Type B pancreatic cell (in vitro differentiated cells): ENCODE data around the gene PLAA. TPM values are rescaled to one million over a fixed set of nuclear protein-coding genes. Genes with fewer than 3 reads are reported as not detected.
A peak's percentile ranks its signal among the peaks of the same experiment; 100 is the strongest.

Experiments used
- DNase-seq: peaks from one replicate; pipeline ENCODE4 v3.0.0; 2021; ENCODE audit warnings: mixed read lengths; ENCODE audit not compliant: unreplicated experiment; ENCODE audit errors: extremely low spot score
- H3K27ac Mint-ChIP-seq: 2 replicates; pipeline ENCODE4 v1.8.0; 2021; ENCODE audit warnings: mild to moderate bottlenecking, mixed read lengths
- H3K27me3 Mint-ChIP-seq: 2 replicates; pipeline ENCODE4 v1.8.0; 2021; ENCODE audit warnings: mixed read lengths
- H3K36me3 Mint-ChIP-seq: 2 replicates; pipeline ENCODE4 v1.8.0; 2021; ENCODE audit warnings: mixed read lengths
- H3K4me1 Mint-ChIP-seq: one replicate; pipeline ENCODE4 v1.8.0; 2021; ENCODE audit warnings: mixed read lengths; ENCODE audit not compliant: unreplicated experiment
- H3K4me3 Mint-ChIP-seq: 2 replicates; pipeline ENCODE4 v1.8.0; 2021; ENCODE audit warnings: mild to moderate bottlenecking, mixed read lengths
- H3K9me3 Mint-ChIP-seq: 2 replicates; pipeline ENCODE4 v1.8.0; 2021; ENCODE audit warnings: mixed read lengths
- CTCF ChIP-seq: fragments of 200-600 bp; sonication (generic); conservative IDR thresholded peaks from 2 replicates; pipeline ENCODE4 v1.5.0; 2021; ENCODE audit warnings: antibody characterized with exemption, mild to moderate bottlenecking
- total RNA-seq: library from RNA; stranded (reverse); gene quantifications from 2 replicates; pipeline ENCODE4 v1.2.1, GENCODE V29; 2021; ENCODE audit warnings: low replicate concordance

The PLAA gene
- total RNA-seq, 1 donor from 2014 or later: 32.5 TPM

- Mint-ChIP-seq H3K27ac (no peak overlapping the region), H3K27me3 (no peaks in the 10 kb centered on the region), H3K4me3 (no peak overlapping the region), H3K36me3 (peaks cover 38% of the 10 kb centered on the region), H3K9me3 (peaks cover 7% of the 10 kb centered on the region), H3K4me1 (peaks cover 14% of the 10 kb centered on the region)
- no peak for TF ChIP-seq CTCF
- no peak for DNase-seq
Measured at GRCh38 chr9:26973989-26974388, 26.9 kb upstream of the PLAA start.

DNA sequence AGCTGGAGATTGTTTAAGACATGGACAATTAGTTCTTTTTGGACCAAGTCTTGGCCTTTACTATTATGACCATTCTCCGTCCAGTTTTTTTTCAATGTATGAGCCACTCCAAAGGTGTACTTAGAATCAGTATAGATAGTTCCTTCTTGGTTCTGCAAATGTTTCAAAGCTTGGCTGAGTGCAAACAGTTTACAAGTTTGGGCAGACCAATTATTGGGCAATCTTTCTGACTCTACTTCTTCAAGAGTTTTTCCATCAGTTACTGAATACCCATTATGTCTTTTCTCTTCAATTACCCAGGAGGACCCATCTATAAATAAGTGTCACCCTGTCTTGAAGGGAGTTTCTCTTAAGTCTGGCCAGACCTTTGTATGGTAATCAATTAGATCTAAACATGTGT is 24.7 kb upstream of the PLAA start:
- H3K36me3 Mint-ChIP-seq: peaks cover 51% of the 10 kb centered on the region
- no peak for TF ChIP-seq CTCF
- no peak for DNase-seq

GRCh38 chr9:26956860-26957233 is 9.8 kb upstream of the PLAA start:
- H3K4me3 Mint-ChIP-seq: peak overlapping the region; percentile 97
- no peak for DNase-seq
- peaks cover 5% of the 10 kb centered on the region for H3K36me3 Mint-ChIP-seq
- H3K27me3 Mint-ChIP-seq: no peaks in the 10 kb centered on the region
- H3K27ac Mint-ChIP-seq: peak overlapping the region; percentile 98
- no peak for TF ChIP-seq CTCF
- no peaks in the 10 kb centered on the region for H3K9me3 Mint-ChIP-seq
- H3K4me1 Mint-ChIP-seq: peaks cover 17% of the 10 kb centered on the region

More for the DNA sequence above, 24.7 kb upstream of the PLAA start:
- no peak overlapping the region for H3K27ac Mint-ChIP-seq
- H3K9me3 Mint-ChIP-seq: peaks cover 20% of the 10 kb centered on the region
- H3K27me3 Mint-ChIP-seq: no peaks in the 10 kb centered on the region
- no peak overlapping the region for H3K4me3 Mint-ChIP-seq
- peaks cover 13% of the 10 kb centered on the region for H3K4me1 Mint-ChIP-seq

DNA sequence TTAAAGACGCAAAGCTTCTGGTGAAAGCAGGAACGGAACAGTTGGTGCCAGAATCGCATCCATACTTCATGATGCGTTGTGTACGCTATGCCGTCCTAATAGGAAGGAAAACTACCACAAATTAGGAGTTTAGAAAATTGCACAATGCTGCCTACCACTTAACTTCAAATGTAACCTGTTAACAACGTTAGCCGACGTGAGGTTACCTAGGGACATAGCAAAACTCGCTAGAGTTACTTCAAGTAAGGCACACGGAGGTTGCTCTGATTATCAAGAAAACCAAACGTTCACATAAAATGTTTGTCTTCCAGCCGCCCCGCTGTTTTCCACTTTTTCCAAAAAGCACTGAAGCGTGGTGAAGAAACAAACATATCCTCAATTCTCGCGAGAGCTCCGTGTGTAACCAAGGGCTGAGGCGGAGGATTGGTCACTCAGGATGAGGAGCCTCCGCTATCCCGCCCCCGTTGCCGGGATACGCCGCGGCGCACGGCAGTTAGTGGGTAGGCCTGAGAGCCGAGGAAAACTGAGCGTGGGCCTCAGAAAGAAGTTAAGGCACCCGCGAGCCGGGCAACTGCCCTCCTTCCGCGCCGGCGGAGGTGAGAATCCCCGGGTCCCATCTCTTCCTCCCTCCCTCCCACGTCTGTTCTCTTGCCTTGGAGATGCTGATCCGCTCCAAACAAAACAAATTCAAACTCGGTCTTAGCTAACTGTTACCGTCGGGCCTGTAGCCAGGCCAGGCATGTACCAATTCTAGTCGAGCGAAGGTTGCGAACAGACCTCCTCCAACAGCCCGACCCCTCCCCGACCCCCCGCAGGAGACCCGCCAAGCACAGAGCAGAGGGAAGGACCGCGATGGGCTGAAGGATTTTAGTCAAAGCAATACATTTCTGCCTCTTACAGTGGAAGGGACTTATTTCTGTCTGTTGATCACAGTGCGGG is 9.1 kb upstream of the PLAA start, which contains the start of gene IFT74:
Gene IFT74 (plus strand): TSS at position 492 of the 939 bp plus-strand sequence. CDS start 5,556 bp downstream, outside the sequence.
- DNase-seq: peak; percentile 97
- peaks cover 17% of the 10 kb centered on the region for H3K4me1 Mint-ChIP-seq
- no peaks in the 10 kb centered on the region for H3K27me3 Mint-ChIP-seq
- H3K4me3 Mint-ChIP-seq: peak within 1 kb of the TSS; percentile 97
- no peak for TF ChIP-seq CTCF
- H3K9me3 Mint-ChIP-seq: no peaks in the 10 kb centered on the region
- no peaks in the 10 kb centered on the region for H3K36me3 Mint-ChIP-seq
- peak within 1 kb of the TSS; percentile 98 for H3K27ac Mint-ChIP-seq

- peak overlapping the region; percentile 97 for H3K4me3 Mint-ChIP-seq
- H3K27me3 Mint-ChIP-seq: no peaks in the 10 kb centered on the region
- H3K9me3 Mint-ChIP-seq: no peaks in the 10 kb centered on the region
- TF ChIP-seq CTCF: no peak
- H3K27ac Mint-ChIP-seq: peak overlapping the region; percentile 98
- DNase-seq: no peak
- no peaks in the 10 kb centered on the region for H3K36me3 Mint-ChIP-seq
- peaks cover 17% of the 10 kb centered on the region for H3K4me1 Mint-ChIP-seq
Measured at GRCh38 chr9:26955222-26955903, 8.3 kb upstream of the PLAA start.
